IMR-90 (cell line): ENCODE data around the gene SARNP.

ENCODE experiments used
- MXI1 ChIP-seq: IDR thresholded peaks from 2 replicates; pipeline ENCODE4 v1.6.1; 2012; ENCODE audit warnings: low read depth, mild to moderate bottlenecking, low read length, moderate library complexity, borderline replicate concordance
- POLR2A ChIP-seq: IDR thresholded peaks from 2 replicates; pipeline ENCODE4 v1.6.1; 2012; ENCODE audit warnings: mild to moderate bottlenecking, low read depth, low read length
- RAD21 ChIP-seq: IDR thresholded peaks from 2 replicates; pipeline ENCODE4 v1.6.1; 2012; ENCODE audit warnings: low read length, improper control_type of control experiment
- RFX5 ChIP-seq: IDR thresholded peaks from 2 replicates; pipeline ENCODE4 v1.8.0; 2012; ENCODE audit warnings: low read depth, mild to moderate bottlenecking, low read length, moderate library complexity
- TF ChIP-seq, protein P1 (sequence below): conservative IDR thresholded peaks from 2 replicates; pipeline ENCODE4 v1.5.1; 2012; ENCODE audit warnings: mild to moderate bottlenecking, low read depth, low read length, improper control_type of control experiment

DNA sequence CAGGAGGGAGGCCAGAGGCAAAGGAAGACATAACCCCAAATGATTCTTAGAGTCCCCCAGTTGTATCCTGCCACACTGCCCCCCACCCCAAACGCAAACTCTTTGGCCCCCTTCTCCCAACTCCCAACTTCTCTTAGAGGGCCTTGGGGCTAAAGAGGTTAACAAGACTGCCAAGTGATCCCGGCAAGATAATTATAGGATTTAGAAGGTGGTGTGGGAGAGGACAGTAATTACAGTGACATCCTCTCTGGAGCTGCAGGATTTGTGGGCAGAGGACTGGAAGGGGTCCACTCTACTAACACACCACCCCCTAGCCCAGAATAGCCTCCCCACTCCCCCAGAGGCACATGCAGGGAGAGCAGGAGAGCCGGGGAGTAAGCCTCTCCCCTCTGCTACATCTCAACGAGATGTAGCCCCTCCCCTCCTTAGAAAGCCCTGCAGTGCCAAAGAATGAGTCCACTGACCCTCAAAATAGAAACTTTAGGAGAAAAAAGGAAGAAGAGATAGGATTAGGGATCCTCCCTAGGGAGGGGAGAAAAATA is 79.9 kb downstream of the SARNP start:
- TF ChIP-seq, protein P1, sequence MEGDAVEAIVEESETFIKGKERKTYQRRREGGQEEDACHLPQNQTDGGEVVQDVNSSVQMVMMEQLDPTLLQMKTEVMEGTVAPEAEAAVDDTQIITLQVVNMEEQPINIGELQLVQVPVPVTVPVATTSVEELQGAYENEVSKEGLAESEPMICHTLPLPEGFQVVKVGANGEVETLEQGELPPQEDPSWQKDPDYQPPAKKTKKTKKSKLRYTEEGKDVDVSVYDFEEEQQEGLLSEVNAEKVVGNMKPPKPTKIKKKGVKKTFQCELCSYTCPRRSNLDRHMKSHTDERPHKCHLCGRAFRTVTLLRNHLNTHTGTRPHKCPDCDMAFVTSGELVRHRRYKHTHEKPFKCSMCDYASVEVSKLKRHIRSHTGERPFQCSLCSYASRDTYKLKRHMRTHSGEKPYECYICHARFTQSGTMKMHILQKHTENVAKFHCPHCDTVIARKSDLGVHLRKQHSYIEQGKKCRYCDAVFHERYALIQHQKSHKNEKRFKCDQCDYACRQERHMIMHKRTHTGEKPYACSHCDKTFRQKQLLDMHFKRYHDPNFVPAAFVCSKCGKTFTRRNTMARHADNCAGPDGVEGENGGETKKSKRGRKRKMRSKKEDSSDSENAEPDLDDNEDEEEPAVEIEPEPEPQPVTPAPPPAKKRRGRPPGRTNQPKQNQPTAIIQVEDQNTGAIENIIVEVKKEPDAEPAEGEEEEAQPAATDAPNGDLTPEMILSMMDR: no peak
- TF ChIP-seq MXI1 (no peak), RFX5 (no peak), RAD21 (no peak), POLR2A (no peak)
